RWPE2 (cell line): ENCODE data around the gene TMED10.

ENCODE experiments used
- ATAC-seq: fragments of 200-7000 bp; cut with Tn5 transposase; 3 replicates; pipeline ENCODE4 v1.9.1; 2021; ENCODE audit warnings: low read depth
- DNase-seq: peaks from one replicate; pipeline ENCODE4 v3.0.0-alpha.2; 2020; ENCODE audit warnings: low spot score
- H3K27ac ChIP-seq: fragments of 450-650 bp; 2 replicates; pipeline ENCODE4 v1.5.1; 2017; ENCODE audit warnings: mild to moderate bottlenecking; ENCODE audit not compliant: poor library complexity, severe bottlenecking
- H3K27me3 ChIP-seq: fragments of 250-450 bp; sonication (Bioruptor Pico); 2 replicates; pipeline ENCODE4 v1.5.1; 2021; ENCODE audit warnings: mild to moderate bottlenecking, moderate library complexity; ENCODE audit not compliant: insufficient read depth, poor library complexity, severe bottlenecking
- H3K36me3 ChIP-seq: fragments of 250-450 bp; sonication (Bioruptor Pico); 2 replicates; pipeline ENCODE4 v1.5.1; 2020; ENCODE audit warnings: low read depth, mild to moderate bottlenecking, moderate library complexity
- H3K4me1 ChIP-seq: fragments of 250-450 bp; sonication (Bioruptor Pico); 2 replicates; pipeline ENCODE4 v1.5.1; 2021; ENCODE audit warnings: mild to moderate bottlenecking, moderate library complexity; ENCODE audit not compliant: insufficient read depth, poor library complexity, severe bottlenecking
- H3K4me3 ChIP-seq: fragments of 250-450 bp; sonication (Bioruptor Pico); 2 replicates; pipeline ENCODE4 v1.5.1; 2021; ENCODE audit warnings: mild to moderate bottlenecking, moderate library complexity; ENCODE audit not compliant: severe bottlenecking
- H3K9me3 ChIP-seq: fragments of 250-450 bp; sonication (Bioruptor Pico); 2 replicates; pipeline ENCODE4 v1.5.1; 2021; ENCODE audit warnings: mild to moderate bottlenecking, moderate library complexity; ENCODE audit not compliant: severe bottlenecking
- CTCF ChIP-seq: fragments of 450-650 bp; IDR thresholded peaks from one replicate; pipeline ENCODE4 v1.5.1; 2017; ENCODE audit warnings: mild to moderate bottlenecking, moderate library complexity; ENCODE audit not compliant: poor library complexity, severe bottlenecking

TMED10 gene

GRCh38 chr14:75174066-75174465, 2.3 kb downstream of the TMED10 start:
- peak overlapping the region; percentile 0 for H3K27ac ChIP-seq
- DNase-seq: no peak
- TF ChIP-seq CTCF: no peak
- peaks cover 37% of the 10 kb centered on the region for H3K36me3 ChIP-seq
- peaks cover 29% of the 10 kb centered on the region for H3K4me1 ChIP-seq
- no peak overlapping the region for H3K4me3 ChIP-seq
- no peaks in the 10 kb centered on the region for H3K9me3 ChIP-seq
- no peak for ATAC-seq
- H3K27me3 ChIP-seq: no peaks in the 10 kb centered on the region

- H3K9me3 ChIP-seq: no peaks in the 10 kb centered on the region
- H3K36me3 ChIP-seq: peaks cover 52% of the 10 kb centered on the region
- ATAC-seq: no peak
- DNase-seq: no peak
- H3K27me3 ChIP-seq: no peaks in the 10 kb centered on the region
- no peak overlapping the region for H3K27ac ChIP-seq
- H3K4me3 ChIP-seq: no peak overlapping the region
- H3K4me1 ChIP-seq: peaks cover 35% of the 10 kb centered on the region
- TF ChIP-seq CTCF: no peak
These were observed 5.6 kb downstream of the TMED10 start for GRCh38 chr14:75170772-75171171.

- H3K9me3 ChIP-seq: no peaks in the 10 kb centered on the region
- ATAC-seq (peak; percentile 19; the same call in 1 of the 3 replicates), DNase-seq (no peak)
- no peaks in the 10 kb centered on the region for H3K27me3 ChIP-seq
- H3K27ac ChIP-seq: no peak overlapping the region
- no peak overlapping the region for H3K4me3 ChIP-seq
- peaks cover 28% of the 10 kb centered on the region for H3K4me1 ChIP-seq
- H3K36me3 ChIP-seq: peaks cover 43% of the 10 kb centered on the region
- no peak for TF ChIP-seq CTCF
These were observed 7.7 kb downstream of the TMED10 start for GRCh38 chr14:75168586-75169335.

GRCh38 chr14:75167325-75167724, 9.1 kb downstream of the TMED10 start:
- no peak for DNase-seq
- Histone ChIP-seq H3K27me3 (no peaks in the 10 kb centered on the region), H3K4me1 (peaks cover 20% of the 10 kb centered on the region), H3K36me3 (peaks cover 39% of the 10 kb centered on the region), H3K27ac (no peak overlapping the region), H3K9me3 (no peaks in the 10 kb centered on the region), H3K4me3 (no peak overlapping the region)
- no peak for TF ChIP-seq CTCF
- no peak for ATAC-seq
